H9 (cell line): Measurements from ENCODE around the gene PPP3CA. TPM values are rescaled to one million over a fixed set of nuclear protein-coding genes. Genes with fewer than 3 reads are reported as not detected.

Source experiments
- DNase-seq: peaks from one replicate; pipeline ENCODE4 v3.0.0-alpha.2; 2017
- H2AFZ ChIP-seq: one replicate; pipeline ENCODE4 v1.6.1; 2013; ENCODE audit warnings: mild to moderate bottlenecking, low read length, control low read depth, moderate library complexity
- H2AK5ac ChIP-seq: 2 replicates; pipeline ENCODE4 v1.6.1; 2013; ENCODE audit warnings: low read length, control low read depth, mixed read lengths; ENCODE audit not compliant: insufficient read length
- H2BK120ac ChIP-seq: one replicate; pipeline ENCODE4 v1.6.1; 2013; ENCODE audit warnings: low read depth, mild to moderate bottlenecking, low read length, control low read depth, inconsistent platforms; ENCODE audit not compliant: poor library complexity, severe bottlenecking
- H2BK12ac ChIP-seq: 2 replicates; pipeline ENCODE4 v1.6.1; 2013; ENCODE audit warnings: low read length, control low read depth, mixed read lengths, low read depth; ENCODE audit not compliant: insufficient read length
- H2BK15ac ChIP-seq: 2 replicates; pipeline ENCODE4 v1.6.1; 2013; ENCODE audit warnings: low read depth, low read length, control low read depth
- H2BK20ac ChIP-seq: one replicate; pipeline ENCODE4 v1.6.1; 2013; ENCODE audit warnings: low read depth, mild to moderate bottlenecking, low read length, control low read depth, inconsistent platforms; ENCODE audit not compliant: poor library complexity, severe bottlenecking
- H2BK5ac ChIP-seq: 2 replicates; pipeline ENCODE4 v1.6.1; 2013; ENCODE audit warnings: low read length, control low read depth, mixed read lengths; ENCODE audit not compliant: insufficient read length
- H3K14ac ChIP-seq: 2 replicates; pipeline ENCODE4 v1.6.1; 2013; ENCODE audit warnings: low read length, control low read depth; ENCODE audit not compliant: insufficient read depth
- H3K18ac ChIP-seq: 2 replicates; pipeline ENCODE4 v1.6.1; 2013; ENCODE audit warnings: low read depth, mild to moderate bottlenecking, mixed read lengths, low read length, control low read depth; ENCODE audit not compliant: insufficient read length
- H3K23ac ChIP-seq: 2 replicates; pipeline ENCODE4 v1.6.1; 2013; ENCODE audit warnings: low read length, control low read depth, mixed read lengths, low read depth; ENCODE audit not compliant: insufficient read length
- H3K23me2 ChIP-seq: 2 replicates; pipeline ENCODE4 v1.6.1; 2013; ENCODE audit warnings: low read depth, mild to moderate bottlenecking, mixed read lengths, low read length, control low read depth; ENCODE audit not compliant: insufficient read length, poor library complexity, severe bottlenecking
- H3K27ac ChIP-seq: 2 replicates; pipeline ENCODE4 v1.5.1; 2013; ENCODE audit warnings: low read length, control low read depth, mixed read lengths, low read depth; ENCODE audit not compliant: insufficient read length
- H3K27me3 ChIP-seq: 2 replicates; pipeline ENCODE4 v1.6.1; 2013; ENCODE audit warnings: low read length, control low read depth, inconsistent platforms; ENCODE audit not compliant: insufficient read depth
- H3K4ac ChIP-seq: 2 replicates; pipeline ENCODE4 v1.6.1; 2013; ENCODE audit warnings: low read depth, mild to moderate bottlenecking, control low read depth, inconsistent platforms, low read length, moderate library complexity
- H3K4me1 ChIP-seq: 2 replicates; pipeline ENCODE4 v1.6.1; 2013; ENCODE audit warnings: low read length, control low read depth, inconsistent platforms; ENCODE audit not compliant: insufficient read depth
- H3K4me2 ChIP-seq: 2 replicates; pipeline ENCODE4 v1.6.1; 2013; ENCODE audit warnings: low read length, control low read depth, mixed read lengths; ENCODE audit not compliant: insufficient read length, insufficient read depth
- H3K56ac ChIP-seq: 2 replicates; pipeline ENCODE4 v1.6.1; 2013; ENCODE audit warnings: low read depth, mild to moderate bottlenecking, mixed read lengths, low read length, control low read depth; ENCODE audit not compliant: insufficient read length
- H3K79me1 ChIP-seq: 2 replicates; pipeline ENCODE4 v1.6.1; 2013; ENCODE audit warnings: low read depth, mild to moderate bottlenecking, moderate library complexity, low read length, control low read depth, inconsistent platforms; ENCODE audit not compliant: insufficient read depth, poor library complexity, severe bottlenecking
- H3K79me2 ChIP-seq: 2 replicates; pipeline ENCODE4 v1.6.1; 2013; ENCODE audit warnings: low read length, control low read depth, inconsistent platforms; ENCODE audit not compliant: insufficient read depth
- H3K9ac ChIP-seq: 2 replicates; pipeline ENCODE4 v1.6.1; 2013; ENCODE audit warnings: low read length, control low read depth, mixed read lengths; ENCODE audit not compliant: insufficient read length; ENCODE audit errors: extremely low read depth
- H3K9me3 ChIP-seq: one replicate; pipeline ENCODE4 v1.6.1; 2013; ENCODE audit warnings: low read depth, low read length, inconsistent platforms; ENCODE audit not compliant: control insufficient read depth
- H3T11ph ChIP-seq: one replicate; pipeline ENCODE4 v1.6.1; 2013; ENCODE audit warnings: mild to moderate bottlenecking, low read length, control low read depth, inconsistent platforms
- H4K20me1 ChIP-seq: one replicate; pipeline ENCODE4 v1.6.1; 2013; ENCODE audit not compliant: control insufficient read depth, insufficient read length, insufficient read depth
- H4K5ac ChIP-seq: 2 replicates; pipeline ENCODE4 v1.6.1; 2013; ENCODE audit warnings: low read depth, mild to moderate bottlenecking, mixed read lengths, low read length, control low read depth; ENCODE audit not compliant: insufficient read length
- H4K8ac ChIP-seq: replicated peaks from 2 replicates; pipeline ENCODE4 v1.6.1; 2013; ENCODE audit warnings: low read length, control low read depth, mixed read lengths, low read depth; ENCODE audit not compliant: insufficient read length
- H4K91ac ChIP-seq: 2 replicates; pipeline ENCODE4 v1.6.1; 2013; ENCODE audit warnings: low read depth, mild to moderate bottlenecking, moderate library complexity, mixed read lengths, low read length, control low read depth; ENCODE audit not compliant: insufficient read length
- H3K27ac Mint-ChIP-seq, 3 experiments: 2 replicates in 2 of 3; 3 replicates in 1 of 3; pipeline ENCODE4 v1.8.0; 2020 to 2021; ENCODE audit warnings: mixed read lengths in 3 of 3, mild to moderate bottlenecking in 1 of 3, moderate library complexity in 1 of 3
- H3K27me3 Mint-ChIP-seq: 2 replicates; pipeline ENCODE4 v1.8.0; 2021; ENCODE audit warnings: low read depth, mild to moderate bottlenecking, moderate library complexity, mixed read lengths
- H3K36me3 Mint-ChIP-seq, 3 experiments: 2 replicates in 2 of 3; 3 replicates in 1 of 3; pipeline ENCODE4 v1.8.0; 2020 to 2021; ENCODE audit warnings: low read depth in 3 of 3, mixed read lengths in 3 of 3; ENCODE audit not compliant: insufficient read depth in 1 of 3
- H3K4me1 Mint-ChIP-seq, 2 experiments: 2 replicates each; pipeline ENCODE4 v1.8.0; 2020; ENCODE audit warnings: mixed read lengths in 2 of 2
- H3K4me3 Mint-ChIP-seq, 2 experiments: 2 replicates in 1 of 2; 3 replicates in 1 of 2; pipeline ENCODE4 v1.8.0; 2020 to 2021; ENCODE audit warnings: mild to moderate bottlenecking in 2 of 2, mixed read lengths in 2 of 2, moderate library complexity in 1 of 2
- H3K9me3 Mint-ChIP-seq, 2 experiments: 2 replicates in 1 of 2; 3 replicates in 1 of 2; pipeline ENCODE4 v1.8.0; 2020; ENCODE audit warnings: mild to moderate bottlenecking in 2 of 2, mixed read lengths in 2 of 2, moderate library complexity in 1 of 2
- WGBS: extraction: QIAGEN DNeasy Blood & Tissue Kit; methylation state at CpG from one replicate; pipeline ENCODE4 v1.1.7; 2013; ENCODE audit warnings: missing lambda C conversion rate, low lambda C conversion rate, mixed read lengths; ENCODE audit not compliant: insufficient read length; ENCODE audit errors: extremely low coverage; 5-methylcytosine and 5-hydroxymethylcytosine counted together
- total RNA-seq: library from RNA; stranded (reverse); gene quantifications from 2 replicates; pipeline ENCODE4 v1.2.1, GENCODE V29; 2021
- TF ChIP-seq, protein P1 (sequence below): fragments of 200-600 bp; sonication (generic); conservative IDR thresholded peaks from 3 replicates; pipeline ENCODE4 v1.8.0; 2021; ENCODE audit warnings: antibody characterized with exemption, mild to moderate bottlenecking

Gene PPP3CA
- total RNA-seq, 1 experiment from 2014 or later: 16.8 TPM

DNA sequence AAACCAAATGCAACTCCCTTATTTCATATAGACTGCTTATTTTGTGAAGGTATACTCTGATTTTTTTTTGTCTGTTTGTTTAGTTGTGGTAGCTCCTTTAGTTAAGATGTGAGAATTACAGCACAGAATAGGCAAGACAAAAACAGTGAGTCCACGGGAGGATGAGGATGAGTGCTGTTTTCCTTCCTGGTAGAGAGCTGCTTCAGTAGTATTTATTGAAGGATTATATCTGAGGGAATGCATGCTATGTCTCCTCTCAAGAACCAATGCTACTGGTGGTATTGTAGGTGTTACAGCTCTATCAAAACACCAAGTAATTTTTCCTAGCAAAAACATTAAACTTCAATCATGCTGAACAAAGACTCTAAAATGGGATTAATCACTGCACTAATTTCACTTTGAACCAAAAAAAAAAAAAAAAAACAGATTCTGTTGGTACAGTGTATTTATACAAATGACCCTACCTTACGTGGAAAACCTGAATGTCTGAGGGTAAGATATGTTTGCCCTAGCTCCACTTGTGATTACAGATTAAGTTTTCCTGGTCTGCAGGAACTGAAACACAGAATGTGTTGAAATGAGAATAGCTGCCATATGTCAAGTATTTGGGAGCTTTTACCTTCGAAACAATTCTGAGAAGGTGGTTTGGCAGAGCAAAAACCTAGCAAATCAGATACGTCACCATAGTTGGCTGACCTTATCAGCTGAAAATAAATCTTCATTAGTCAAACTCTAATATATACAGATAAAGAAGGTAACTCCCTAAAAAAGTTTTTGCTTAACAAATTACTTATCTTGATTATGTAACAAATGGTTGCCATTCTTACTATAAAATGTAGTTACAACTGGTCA is 40.3 kb downstream of the PPP3CA start:
- TF ChIP-seq, protein P1, sequence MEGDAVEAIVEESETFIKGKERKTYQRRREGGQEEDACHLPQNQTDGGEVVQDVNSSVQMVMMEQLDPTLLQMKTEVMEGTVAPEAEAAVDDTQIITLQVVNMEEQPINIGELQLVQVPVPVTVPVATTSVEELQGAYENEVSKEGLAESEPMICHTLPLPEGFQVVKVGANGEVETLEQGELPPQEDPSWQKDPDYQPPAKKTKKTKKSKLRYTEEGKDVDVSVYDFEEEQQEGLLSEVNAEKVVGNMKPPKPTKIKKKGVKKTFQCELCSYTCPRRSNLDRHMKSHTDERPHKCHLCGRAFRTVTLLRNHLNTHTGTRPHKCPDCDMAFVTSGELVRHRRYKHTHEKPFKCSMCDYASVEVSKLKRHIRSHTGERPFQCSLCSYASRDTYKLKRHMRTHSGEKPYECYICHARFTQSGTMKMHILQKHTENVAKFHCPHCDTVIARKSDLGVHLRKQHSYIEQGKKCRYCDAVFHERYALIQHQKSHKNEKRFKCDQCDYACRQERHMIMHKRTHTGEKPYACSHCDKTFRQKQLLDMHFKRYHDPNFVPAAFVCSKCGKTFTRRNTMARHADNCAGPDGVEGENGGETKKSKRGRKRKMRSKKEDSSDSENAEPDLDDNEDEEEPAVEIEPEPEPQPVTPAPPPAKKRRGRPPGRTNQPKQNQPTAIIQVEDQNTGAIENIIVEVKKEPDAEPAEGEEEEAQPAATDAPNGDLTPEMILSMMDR: no peak
- H3K79me2 ChIP-seq: peaks cover 3% of the 10 kb centered on the region; the same call in 1 of the 2 replicates

More for the DNA sequence above, 40.3 kb downstream of the PPP3CA start:
- peaks cover 23 to 27% of the 10 kb centered on the region in 2 experiments for H3K4me1 Mint-ChIP-seq
- H3K9me3 Mint-ChIP-seq: no peaks in the 10 kb centered on the region
- Histone ChIP-seq H3K4me2 (no peak overlapping the region), H2AK5ac (no peak overlapping the region), H2BK20ac (no peak overlapping the region), H2BK120ac (no peak overlapping the region), H3K4me1 (peaks cover 3% of the 10 kb centered on the region; the same call in 1 of the 2 replicates), H3K23me2 (no peaks in the 10 kb centered on the region), H4K5ac (no peak overlapping the region), H3K27me3 (no peaks in the 10 kb centered on the region), H3K23ac (no peak overlapping the region), H2AFZ (no peak overlapping the region), H3K18ac (no peak overlapping the region), H3K4ac (no peak overlapping the region), H2BK5ac (no peak overlapping the region), H4K8ac (no peak overlapping the region), H3K27ac (no peak overlapping the region), H3T11ph (no peak overlapping the region), H2BK15ac (no peak overlapping the region), H3K79me1 (peaks cover 10% of the 10 kb centered on the region), H3K9me3 (no peaks in the 10 kb centered on the region), H3K9ac (no peak overlapping the region), H4K91ac (no peak overlapping the region), H4K20me1 (no peaks in the 10 kb centered on the region), H3K14ac (no peak overlapping the region), H3K56ac (no peak overlapping the region), H2BK12ac (no peak overlapping the region)
- no CpG with 5 or more reads among the region's 4 CpGs for WGBS
- H3K4me3 Mint-ChIP-seq: no peak overlapping the region
- H3K36me3 Mint-ChIP-seq: no peaks in the 10 kb centered on the region
- no peak for DNase-seq
- no peak overlapping the region; a peak in 2 of 7 replicates for H3K27ac Mint-ChIP-seq
- H3K27me3 Mint-ChIP-seq: no peaks in the 10 kb centered on the region
